Stimulated activated CD4-positive, alpha-beta T cell treated with anti-CD3 and anti-CD28 coated beads, Interleukin-4, amount 100 ng/mL, for 4 hours (primary cell): ENCODE data around the gene YJU2.
"Not testable (repeated sequence)": the region's sequence is repeated elsewhere in the genome, so short reads cannot be mapped to it uniquely, and the experiment has no call there.

ENCODE experiments used
- DNase-seq, 2 experiments: peaks; one replicate each; pipeline ENCODE4 v3.0.0-alpha.2; 2020

Gene YJU2

GRCh38 chr19:4246767-4247593 lies at the start of gene YJU2:
YJU2 (plus strand) TSS chr19:4247080; CDS start chr19:4247147, 67 bp downstream.
- DNase-seq = peak; percentile 95 to 99

GRCh38 chr19:4197228-4197624 lies 49.7 kb upstream of the YJU2 start:
- no peak for DNase-seq

GRCh38 chr19:4197625-4198466 lies 49.0 kb upstream of the YJU2 start:
- no peak for DNase-seq

- no peak for DNase-seq
Measured at GRCh38 chr19:4198467-4199126, 48.3 kb upstream of the YJU2 start.

GRCh38 chr19:4199699-4200293 lies 47.1 kb upstream of the YJU2 start:
- DNase-seq = no peak

- DNase-seq = no peak
Measured at GRCh38 chr19:4200940-4201542, 45.8 kb upstream of the YJU2 start.

- DNase-seq = no peak
Measured at GRCh38 chr19:4201798-4202197, 45.1 kb upstream of the YJU2 start.

GRCh38 chr19:4206818-4207484 lies 39.9 kb upstream of the YJU2 start:
- DNase-seq = no peak

- no peak for DNase-seq
Measured at GRCh38 chr19:4208385-4209094, 38.3 kb upstream of the YJU2 start.

GRCh38 chr19:4210166-4210731 lies 36.6 kb upstream of the YJU2 start:
- DNase-seq = no peak

- DNase-seq = no peak
Measured at GRCh38 chr19:4213116-4213515, 33.8 kb upstream of the YJU2 start.

- DNase-seq = no peak
Measured at GRCh38 chr19:4215807-4216206, 31.1 kb upstream of the YJU2 start.

GRCh38 chr19:4216846-4217245 lies 30.0 kb upstream of the YJU2 start:
- DNase-seq = no peak

- no peak for DNase-seq
Measured at GRCh38 chr19:4217429-4218264, 29.2 kb upstream of the YJU2 start.

- DNase-seq = not testable (repeated sequence)
Measured at GRCh38 chr19:4218523-4218922, 28.4 kb upstream of the YJU2 start.

GRCh38 chr19:4220188-4220587 lies 26.7 kb upstream of the YJU2 start:
- DNase-seq = no peak

GRCh38 chr19:4224470-4224869 lies 22.4 kb upstream of the YJU2 start:
- DNase-seq = no peak

- no peak for DNase-seq
Measured at GRCh38 chr19:4225885-4226284, 21.0 kb upstream of the YJU2 start.

GRCh38 chr19:4227771-4228170 lies 19.1 kb upstream of the YJU2 start:
- no peak for DNase-seq

GRCh38 chr19:4228765-4229178 lies 18.1 kb upstream of the YJU2 start:
- DNase-seq = no peak
